Activated naive CD8-positive, alpha-beta T cell treated with anti-CD3 and anti-CD28 coated beads, Interleukin-2, amount 10 ng/mL, durations not matched to agents 7 days and 5 days (primary cell): ENCODE data around the gene PYROXD2. TPM values are rescaled to one million over a fixed set of nuclear protein-coding genes. Genes with fewer than 3 reads are reported as not detected.
A peak's percentile ranks its signal among the peaks of the same experiment; 100 is the strongest.

Experiments
- ATAC-seq: fragments of 150-1000 bp; cut with Tn5 transposase; one replicate; pipeline ENCODE4 v1.10.0; 2021; ENCODE audit warnings: low read depth, moderate library complexity
- POLR2A ChIA-PET: fragments of 350-600 bp; sonication (Branson Sonifier 250); formaldehyde crosslinking; loops from one replicate; lab custom pipeline; 2021; ENCODE audit warnings: antibody characterized with exemption; lab: Charles Lee
- DNase-seq: peaks from one replicate; pipeline ENCODE4 v3.0.0; 2021
- H3K27ac Mint-ChIP-seq: one replicate; pipeline ENCODE4 v1.8.0; 2022; ENCODE audit warnings: mild to moderate bottlenecking, mixed read lengths
- H3K27me3 Mint-ChIP-seq: one replicate; pipeline ENCODE4 v1.8.0; 2022; ENCODE audit warnings: mild to moderate bottlenecking, moderate library complexity, mixed read lengths
- H3K36me3 Mint-ChIP-seq: one replicate; pipeline ENCODE4 v1.8.0; 2021; ENCODE audit warnings: mild to moderate bottlenecking, mixed read lengths
- H3K4me1 Mint-ChIP-seq: one replicate; pipeline ENCODE4 v1.8.0; 2021; ENCODE audit warnings: mixed read lengths
- H3K4me3 Mint-ChIP-seq: one replicate; pipeline ENCODE4 v1.8.0; 2022; ENCODE audit warnings: mild to moderate bottlenecking, moderate library complexity, mixed read lengths
- H3K9me3 Mint-ChIP-seq: one replicate; pipeline ENCODE4 v1.8.0; 2021; ENCODE audit warnings: mixed read lengths
- total RNA-seq, 2 experiments: library from RNA; stranded (reverse); gene quantifications; one replicate each; pipeline ENCODE4 v1.2.3, GENCODE V29; 2021

PYROXD2 gene
- total RNA-seq, 2 experiments from 2014 or later = 14.0 to 18.0 TPM

DNA sequence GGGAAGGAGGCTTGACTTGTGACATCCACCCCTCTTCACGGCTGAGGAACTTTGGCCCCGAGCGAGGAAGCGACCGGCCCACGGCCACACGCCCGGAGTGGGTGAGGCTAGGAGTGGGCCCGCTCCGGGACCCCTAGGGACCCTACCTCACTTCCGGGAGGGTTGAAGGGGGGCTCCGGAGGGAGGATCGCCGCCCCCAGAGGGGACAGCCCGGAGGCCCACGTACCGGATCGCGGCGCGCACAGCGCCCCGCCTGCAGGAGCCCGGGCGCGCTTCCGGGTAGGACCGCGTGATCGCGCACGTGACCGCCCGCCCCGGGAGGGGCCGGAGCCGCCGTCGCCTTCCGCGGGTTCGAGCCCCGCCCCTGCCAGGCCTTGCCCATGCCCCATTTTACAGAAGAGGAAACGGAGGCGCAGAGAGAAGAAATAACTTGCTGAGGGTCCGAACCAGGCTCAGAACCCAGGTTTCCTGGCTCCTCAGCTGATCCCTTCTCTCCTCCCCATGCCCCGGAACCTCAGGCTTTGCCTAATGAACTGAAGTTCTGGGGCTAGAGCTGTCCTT lies 31.8 kb upstream of the PYROXD2 start, which contains the start of gene HPS1:
Gene HPS1 (minus strand): TSS at position 275 of the 561 bp plus-strand sequence. CDS start 3,695 bp downstream, outside the sequence.
- Mint-ChIP-seq H3K4me1 (peaks cover 20% of the 10 kb centered on the region), H3K4me3 (peak within 1 kb of the TSS; percentile 90), H3K27me3 (peaks cover 7% of the 10 kb centered on the region), H3K9me3 (no peaks in the 10 kb centered on the region), H3K36me3 (peaks cover 14% of the 10 kb centered on the region), H3K27ac (peak within 1 kb of the TSS; percentile 89)
- POLR2A ChIA-PET = interaction anchor here (0.8 to 1.7 kb wide), 3 partner anchors 25 to 32 kb away, joined by 3 to 6 read pairs (median 4); partner anchors contain the start of gene PYROXD2
- DNase-seq (peak; percentile 91), ATAC-seq (peak; percentile 94)

DNA sequence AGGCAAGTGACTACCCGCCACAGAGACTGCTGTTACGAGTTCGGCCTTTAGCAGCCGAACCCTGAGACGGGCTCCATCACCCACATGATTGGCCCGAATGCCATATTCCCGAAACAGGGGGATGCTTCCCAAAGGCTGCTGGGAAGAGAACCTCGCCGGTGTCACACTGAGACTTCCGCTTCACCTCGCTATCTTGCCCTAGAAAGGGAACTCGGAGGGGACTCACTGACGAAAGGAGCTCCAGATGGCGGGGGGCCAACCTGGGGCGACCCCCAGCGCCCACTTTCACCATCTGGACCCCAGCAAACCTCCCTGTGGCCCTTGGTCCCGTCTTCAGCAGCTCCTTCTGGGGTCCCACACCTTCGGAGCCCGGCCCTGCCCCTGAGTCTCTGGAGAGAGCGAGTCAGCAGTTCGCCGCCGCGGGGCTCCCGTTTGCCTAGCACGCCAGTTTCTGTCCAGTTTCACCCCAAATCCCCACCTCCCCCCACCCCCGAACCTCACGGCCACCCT lies 31.2 kb upstream of the PYROXD2 start:
- DNase-seq = peak; percentile 70
- H3K4me3 Mint-ChIP-seq = peak overlapping the region; percentile 90
- H3K27me3 Mint-ChIP-seq = peaks cover 5% of the 10 kb centered on the region
- peak; percentile 65 for ATAC-seq
- H3K4me1 Mint-ChIP-seq = peaks cover 24% of the 10 kb centered on the region
- peaks cover 14% of the 10 kb centered on the region for H3K36me3 Mint-ChIP-seq
- H3K9me3 Mint-ChIP-seq = no peaks in the 10 kb centered on the region
- peak overlapping the region; percentile 89 for H3K27ac Mint-ChIP-seq
- POLR2A ChIA-PET = interaction anchor here (1.2 to 1.7 kb wide), 2 partner anchors 26 to 31 kb away, joined by 4 to 6 read pairs; partner anchors contain the start of gene PYROXD2

DNA sequence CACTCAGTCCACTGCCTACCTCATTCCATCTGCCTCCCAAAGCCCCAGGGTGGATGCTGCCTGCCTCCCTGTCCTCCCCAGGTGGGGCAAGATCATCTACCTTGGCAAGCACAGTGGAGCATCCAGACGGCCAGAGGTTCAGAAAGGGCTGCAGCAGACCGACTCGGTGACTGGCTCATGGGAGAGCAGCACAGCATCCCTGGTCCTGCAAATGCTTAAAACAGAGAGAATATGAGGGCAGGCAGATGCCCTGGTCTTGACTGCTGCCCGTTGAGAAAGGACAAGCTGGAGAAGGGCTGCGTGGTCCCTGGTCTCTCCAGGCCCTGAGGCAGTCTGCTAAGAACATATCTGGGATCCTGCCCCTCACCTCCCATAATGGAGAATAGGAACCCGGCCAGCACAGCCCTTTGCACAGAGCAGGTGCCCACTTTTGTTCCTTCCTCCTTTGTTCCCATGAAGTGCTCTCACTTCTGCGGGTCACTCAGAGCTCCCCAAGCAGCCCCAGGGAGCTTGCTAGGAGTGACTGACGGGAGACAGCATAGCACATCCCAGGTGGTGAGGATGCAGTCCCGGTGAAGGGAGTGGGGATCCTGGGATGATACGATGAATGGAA lies 30.3 kb upstream of the PYROXD2 start:
- Mint-ChIP-seq H3K9me3 (no peaks in the 10 kb centered on the region), H3K27me3 (peaks cover 3% of the 10 kb centered on the region), H3K4me3 (peak overlapping the region; percentile 90), H3K27ac (peak overlapping the region; percentile 10), H3K4me1 (peaks cover 26% of the 10 kb centered on the region), H3K36me3 (peaks cover 20% of the 10 kb centered on the region)
- POLR2A ChIA-PET = interaction anchor here (1.2 to 1.7 kb wide), 2 partner anchors 27 to 30 kb away, joined by 4 to 6 read pairs; partner anchors contain the start of gene PYROXD2
- DNase-seq (no peak), ATAC-seq (no peak)

DNA sequence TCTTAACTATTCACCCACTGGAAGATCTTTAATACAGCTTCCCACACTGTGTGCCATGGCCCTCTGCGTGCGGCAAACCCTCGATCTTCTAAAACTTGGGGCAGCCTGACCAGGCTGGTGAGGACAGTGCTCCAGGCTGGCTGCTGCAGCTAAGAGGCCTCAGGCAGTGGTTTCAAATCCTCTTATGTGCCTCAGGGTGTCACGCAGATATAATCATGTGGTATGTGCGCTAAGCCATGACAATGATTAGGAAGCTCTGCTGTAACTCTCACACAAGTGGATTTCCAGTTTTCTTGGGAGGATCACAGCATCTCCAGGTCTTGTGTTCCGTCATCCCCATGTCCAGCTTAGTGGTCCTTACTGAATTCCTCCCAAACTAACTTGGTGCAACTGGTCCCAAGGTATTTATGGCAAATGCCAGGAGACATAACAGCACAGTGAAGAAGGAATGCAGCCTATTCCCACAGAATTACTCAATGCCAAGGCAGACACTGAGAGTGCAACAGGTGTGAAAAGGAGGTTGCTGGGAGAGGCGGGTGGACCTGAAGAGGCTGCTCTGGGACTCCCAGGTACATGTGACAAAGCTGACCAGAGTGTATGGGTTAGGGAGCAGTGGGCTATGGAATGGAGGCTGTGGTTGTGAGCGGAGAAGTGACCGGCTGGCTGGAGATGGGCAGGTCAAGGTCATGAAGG lies 29.5 kb upstream of the PYROXD2 start:
- no peak for ATAC-seq
- H3K36me3 Mint-ChIP-seq = peaks cover 26% of the 10 kb centered on the region
- peaks cover 26% of the 10 kb centered on the region for H3K4me1 Mint-ChIP-seq
- no peak overlapping the region for H3K27ac Mint-ChIP-seq
- no peak for DNase-seq
- POLR2A ChIA-PET = no interaction called here
- H3K4me3 Mint-ChIP-seq = peak overlapping the region; percentile 90
- H3K27me3 Mint-ChIP-seq = no peaks in the 10 kb centered on the region
- no peaks in the 10 kb centered on the region for H3K9me3 Mint-ChIP-seq

DNA sequence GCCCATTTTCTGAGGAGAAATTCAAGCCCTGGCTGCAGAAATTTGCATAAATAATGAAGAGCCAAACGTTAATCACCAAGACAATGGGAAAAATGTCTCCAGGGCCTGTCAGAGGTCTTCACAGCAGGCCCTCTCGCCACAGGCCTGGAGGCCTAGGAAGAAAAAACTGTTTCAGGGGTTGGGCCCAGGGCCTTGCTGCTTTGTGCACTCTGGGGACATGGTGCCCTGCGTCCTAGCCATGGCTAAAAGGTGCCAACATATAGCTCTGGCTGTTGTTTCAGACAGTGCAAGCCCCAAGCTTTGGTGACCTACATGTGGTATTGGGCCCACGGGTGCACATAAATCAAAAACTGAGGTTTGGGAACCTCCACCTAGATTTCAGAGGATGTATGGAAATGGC lies 23.7 kb upstream of the PYROXD2 start:
- Mint-ChIP-seq H3K4me1 (peaks cover 12% of the 10 kb centered on the region), H3K4me3 (no peak overlapping the region), H3K9me3 (no peaks in the 10 kb centered on the region), H3K36me3 (peaks cover 65% of the 10 kb centered on the region), H3K27ac (no peak overlapping the region), H3K27me3 (no peaks in the 10 kb centered on the region)
- ATAC-seq = no peak
- no peak for DNase-seq
- POLR2A ChIA-PET = no interaction called here

DNA sequence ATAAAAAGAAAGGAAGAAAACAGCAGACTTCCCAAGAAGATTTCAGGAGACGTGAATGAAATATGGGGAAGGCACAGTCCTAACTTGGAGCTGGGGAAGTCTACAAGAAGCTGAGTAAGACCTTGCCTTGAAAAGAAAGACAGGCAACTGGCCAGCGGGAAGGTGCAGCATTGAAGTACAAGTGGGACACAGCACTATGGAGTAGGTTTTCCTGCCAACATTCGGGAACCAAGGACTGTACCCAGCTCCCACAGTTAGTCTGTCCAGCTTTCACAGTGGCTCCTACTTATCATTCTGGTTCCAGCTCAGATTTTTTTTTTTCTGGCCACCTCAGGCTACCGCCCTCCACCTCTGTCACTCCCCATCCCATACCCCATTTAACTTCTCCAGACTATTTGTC lies 21.7 kb upstream of the PYROXD2 start:
- H3K27ac Mint-ChIP-seq = no peak overlapping the region
- H3K4me3 Mint-ChIP-seq = no peak overlapping the region
- peaks cover 5% of the 10 kb centered on the region for H3K4me1 Mint-ChIP-seq
- POLR2A ChIA-PET = no interaction called here
- peaks cover 2% of the 10 kb centered on the region for H3K9me3 Mint-ChIP-seq
- ATAC-seq = no peak
- H3K36me3 Mint-ChIP-seq = peaks cover 71% of the 10 kb centered on the region
- H3K27me3 Mint-ChIP-seq = no peaks in the 10 kb centered on the region
- DNase-seq = no peak

DNA sequence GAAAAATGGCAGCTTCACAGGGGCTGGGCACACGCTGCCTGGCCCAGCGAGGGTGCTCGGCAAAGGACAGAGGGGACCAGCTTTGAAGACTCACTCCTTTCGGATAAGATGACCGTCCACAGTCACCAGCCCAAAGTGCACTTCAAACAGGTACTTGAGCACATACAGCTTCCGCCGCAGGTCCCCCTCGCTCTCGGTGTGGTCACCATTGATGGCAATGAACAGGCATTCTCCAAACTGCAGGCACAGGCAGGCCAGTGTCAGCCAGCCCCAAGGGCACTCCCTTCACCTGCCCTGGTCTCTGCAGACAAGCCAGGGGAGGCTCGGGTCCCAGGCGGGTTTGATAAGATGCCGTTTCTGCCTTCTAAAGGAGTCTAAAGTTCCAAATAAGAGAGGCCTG lies 20.2 kb upstream of the PYROXD2 start:
- Mint-ChIP-seq H3K36me3 (peaks cover 76% of the 10 kb centered on the region), H3K4me3 (no peak overlapping the region)
- ATAC-seq = no peak

DNA sequence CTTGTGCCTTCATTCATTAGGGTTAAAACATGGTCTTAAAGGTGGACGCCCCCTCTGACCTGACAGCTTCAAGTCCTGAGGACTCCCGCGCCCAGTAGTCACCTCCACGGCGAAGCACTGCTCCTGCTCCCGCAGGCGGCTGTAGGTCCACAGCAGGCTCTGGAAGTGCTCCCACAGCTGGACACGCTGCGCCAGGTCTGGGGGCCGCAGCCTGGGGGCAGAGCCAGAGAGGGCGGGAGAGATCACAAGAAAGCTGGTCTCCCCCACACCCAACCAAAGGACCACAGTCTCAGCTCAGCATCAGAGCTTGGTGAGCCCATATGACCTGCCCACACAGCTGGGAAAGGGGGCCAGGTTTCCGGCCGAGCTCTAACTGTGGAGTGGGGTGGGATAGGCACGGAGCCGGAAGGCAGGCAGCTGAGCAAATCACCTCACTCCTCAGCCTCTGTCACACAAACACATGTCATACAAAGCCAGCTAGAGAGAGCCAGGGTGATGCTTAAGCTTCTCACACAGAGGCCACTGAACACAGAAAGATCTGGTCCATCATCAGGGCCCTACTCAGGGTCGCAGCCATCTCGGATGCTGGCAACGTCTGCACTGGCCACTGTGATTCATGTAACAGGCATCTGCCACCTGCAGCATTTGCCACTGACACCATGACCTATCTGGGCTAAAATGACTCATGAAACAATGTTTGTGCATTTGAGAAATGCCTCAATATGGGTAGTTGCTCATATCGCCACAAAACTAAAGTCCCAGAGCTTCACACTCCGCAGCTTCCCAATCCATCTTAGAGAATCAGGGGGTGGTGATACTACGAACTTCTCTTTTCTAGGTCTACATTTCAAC lies 19.1 kb upstream of the PYROXD2 start:
- Mint-ChIP-seq H3K4me3 (no peak overlapping the region), H3K27ac (no peak overlapping the region), H3K4me1 (no peaks in the 10 kb centered on the region), H3K36me3 (peaks cover 66% of the 10 kb centered on the region), H3K9me3 (peaks cover 2% of the 10 kb centered on the region), H3K27me3 (no peaks in the 10 kb centered on the region)
- ATAC-seq (no peak), DNase-seq (no peak)
- POLR2A ChIA-PET = interaction anchor here (0.5 to 1.2 kb wide), 2 partner anchors 19 to 23 kb away, joined by 3 read pairs; no protein-coding TSS in a partner anchor

More for the DNA sequence above, 20.2 kb upstream of the PYROXD2 start:
- no peaks in the 10 kb centered on the region for H3K27me3 Mint-ChIP-seq
- peaks cover 2% of the 10 kb centered on the region for H3K9me3 Mint-ChIP-seq
- H3K4me1 Mint-ChIP-seq = no peaks in the 10 kb centered on the region
- no peak for DNase-seq
- POLR2A ChIA-PET = interaction anchor here (1.2 kb wide), 1 partner anchor 20 kb away, joined by 3 read pairs; no protein-coding TSS in a partner anchor
- H3K27ac Mint-ChIP-seq = no peak overlapping the region

DNA sequence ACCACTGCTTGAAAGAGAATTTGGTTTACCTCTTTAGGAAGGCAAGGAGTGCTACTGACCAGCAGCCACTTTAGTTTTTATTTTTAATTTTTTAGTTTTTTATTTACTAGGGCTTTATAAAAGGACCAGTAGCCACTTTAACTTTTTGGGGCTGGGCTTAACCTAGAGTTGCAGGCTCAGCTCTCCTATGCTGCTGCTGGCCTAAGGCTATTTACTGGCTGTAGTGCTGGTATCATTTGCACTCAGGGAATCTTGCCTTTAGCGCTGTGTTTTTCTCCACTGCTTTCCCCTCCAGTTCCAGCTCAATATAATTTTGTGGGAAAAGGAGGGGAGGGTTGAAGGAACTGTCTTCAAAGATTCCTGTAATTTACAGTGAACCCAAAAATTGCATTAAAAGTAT lies 18.4 kb upstream of the PYROXD2 start:
- H3K27ac Mint-ChIP-seq = no peak overlapping the region
- ATAC-seq (no peak), DNase-seq (no peak)
- no peaks in the 10 kb centered on the region for H3K4me1 Mint-ChIP-seq
- H3K27me3 Mint-ChIP-seq = no peaks in the 10 kb centered on the region
- H3K36me3 Mint-ChIP-seq = peaks cover 61% of the 10 kb centered on the region
- POLR2A ChIA-PET = no interaction called here
- H3K4me3 Mint-ChIP-seq = no peak overlapping the region
- peaks cover 2% of the 10 kb centered on the region for H3K9me3 Mint-ChIP-seq

DNA sequence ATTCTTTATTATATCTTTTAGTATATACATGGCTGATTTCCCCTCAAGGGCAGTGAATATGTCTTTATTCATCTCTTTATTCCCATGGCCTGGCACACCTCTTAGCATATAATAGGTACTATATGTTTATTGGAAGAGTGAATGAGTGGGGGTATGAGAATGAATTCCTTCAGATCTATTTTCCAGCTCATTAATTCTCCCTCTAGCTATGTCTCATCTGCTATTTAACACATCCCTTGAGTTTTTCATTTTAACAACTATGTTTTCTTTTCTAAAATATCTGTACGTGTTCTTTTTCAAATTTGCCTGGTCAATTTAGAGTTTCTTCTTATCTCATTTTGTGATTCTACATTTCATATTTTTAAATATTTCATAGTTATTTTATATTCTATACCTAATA lies 17.3 kb upstream of the PYROXD2 start:
- Mint-ChIP-seq H3K4me1 (no peaks in the 10 kb centered on the region), H3K27me3 (no peaks in the 10 kb centered on the region), H3K27ac (no peak overlapping the region), H3K36me3 (peaks cover 57% of the 10 kb centered on the region), H3K9me3 (peaks cover 2% of the 10 kb centered on the region), H3K4me3 (no peak overlapping the region)
- DNase-seq (no peak), ATAC-seq (no peak)
- POLR2A ChIA-PET = no interaction called here

DNA sequence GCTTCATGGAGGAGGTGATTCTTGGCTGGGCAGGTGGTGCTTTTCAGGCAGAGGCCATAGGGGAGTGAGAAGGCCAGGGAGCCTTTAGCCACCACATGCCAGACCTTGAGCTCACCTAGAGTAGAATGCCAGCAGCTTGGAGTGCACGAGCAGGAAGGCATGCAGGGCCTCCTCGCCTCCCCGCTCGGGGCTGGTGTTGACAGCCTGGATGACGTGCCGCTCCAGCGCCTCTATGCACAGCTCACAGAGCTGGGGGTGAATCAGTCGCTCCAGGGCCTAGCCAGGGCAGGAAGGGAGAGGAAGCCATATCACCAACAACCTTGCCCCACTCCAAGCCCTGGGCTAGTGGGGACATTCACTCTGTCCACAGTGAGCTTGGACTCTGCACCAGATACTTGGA lies 16.0 kb upstream of the PYROXD2 start:
- peaks cover 2% of the 10 kb centered on the region for H3K9me3 Mint-ChIP-seq
- H3K27me3 Mint-ChIP-seq = no peaks in the 10 kb centered on the region
- H3K4me1 Mint-ChIP-seq = no peaks in the 10 kb centered on the region
- no peak overlapping the region for H3K4me3 Mint-ChIP-seq
- H3K27ac Mint-ChIP-seq = no peak overlapping the region
- peaks cover 50% of the 10 kb centered on the region for H3K36me3 Mint-ChIP-seq
- no peak for DNase-seq
- no peak for ATAC-seq
- POLR2A ChIA-PET = no interaction called here

DNA sequence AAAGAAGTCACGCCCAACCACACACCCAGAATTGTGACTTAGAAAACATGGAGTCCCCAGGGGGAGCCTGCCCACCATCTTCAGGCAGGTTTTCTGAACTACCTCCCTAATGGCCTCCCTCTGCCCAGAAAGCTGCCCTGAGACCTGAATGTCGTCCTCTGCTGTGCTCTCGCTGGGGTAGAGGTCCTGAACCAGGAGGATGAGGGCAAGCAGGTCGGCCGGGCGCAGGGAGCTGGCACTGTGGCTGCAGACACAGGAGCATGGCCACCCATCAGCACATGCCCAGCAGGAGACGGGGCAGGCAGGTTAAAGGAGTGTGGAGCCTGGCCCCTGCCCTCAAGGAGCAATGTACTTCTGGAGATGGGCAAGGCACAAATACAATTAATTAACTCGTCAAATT lies 15.4 kb upstream of the PYROXD2 start:
- peaks cover 2% of the 10 kb centered on the region for H3K9me3 Mint-ChIP-seq
- ATAC-seq (no peak), DNase-seq (no peak)
- no peak overlapping the region for H3K27ac Mint-ChIP-seq
- POLR2A ChIA-PET = no interaction called here
- H3K4me1 Mint-ChIP-seq = no peaks in the 10 kb centered on the region
- H3K4me3 Mint-ChIP-seq = no peak overlapping the region
- peaks cover 44% of the 10 kb centered on the region for H3K36me3 Mint-ChIP-seq
- H3K27me3 Mint-ChIP-seq = no peaks in the 10 kb centered on the region
